Glomerular visceral epithelial cell (primary cell): ENCODE data around the gene RNF4.
"Not testable (repeated sequence)": the region's sequence is repeated elsewhere in the genome, so short reads cannot be mapped to it uniquely, and the experiment has no call there.

ENCODE experiments used
- DNase-seq: peaks from one replicate; pipeline ENCODE4 v3.0.0-alpha.2; 2016; ENCODE audit errors: extremely low spot score

Gene RNF4

GRCh38 chr4:2457481-2458295 is 11.2 kb upstream of the RNF4 start:
- no peak for DNase-seq

GRCh38 chr4:2458546-2459491 is 10.1 kb upstream of the RNF4 start:
- no peak for DNase-seq

- no peak for DNase-seq
Measured at GRCh38 chr4:2459589-2460349, 9.1 kb upstream of the RNF4 start.

GRCh38 chr4:2461246-2461960 is 7.5 kb upstream of the RNF4 start:
- DNase-seq = no peak

- DNase-seq = peak; percentile 72
Measured at GRCh38 chr4:2462218-2462991, 6.5 kb upstream of the RNF4 start.

GRCh38 chr4:2462992-2463762 is 5.7 kb upstream of the RNF4 start:
- no peak for DNase-seq

- no peak for DNase-seq
Measured at GRCh38 chr4:2465032-2465431, 3.9 kb upstream of the RNF4 start.

- not testable (repeated sequence) for DNase-seq
Measured at GRCh38 chr4:2465544-2465943, 3.4 kb upstream of the RNF4 start.

- peak; percentile 49 for DNase-seq
Measured at GRCh38 chr4:2469192-2469984, 482 bp downstream of the RNF4 start.

GRCh38 chr4:2470791-2471190 is 1.9 kb downstream of the RNF4 start:
- DNase-seq = no peak

GRCh38 chr4:2472187-2472586 is 3.3 kb downstream of the RNF4 start:
- no peak for DNase-seq

- DNase-seq = no peak
Measured at GRCh38 chr4:2478229-2478628, 9.3 kb downstream of the RNF4 start.

- DNase-seq = no peak
Measured at GRCh38 chr4:2480649-2481048, 11.7 kb downstream of the RNF4 start.

GRCh38 chr4:2482192-2482591 is 13.3 kb downstream of the RNF4 start:
- DNase-seq = no peak

- DNase-seq = peak; percentile 31
Measured at GRCh38 chr4:2482693-2483092, 13.8 kb downstream of the RNF4 start.

- no peak for DNase-seq
Measured at GRCh38 chr4:2483237-2483636, 14.3 kb downstream of the RNF4 start.

GRCh38 chr4:2484185-2484584 is 15.3 kb downstream of the RNF4 start:
- no peak for DNase-seq

GRCh38 chr4:2484993-2485392 is 16.1 kb downstream of the RNF4 start:
- no peak for DNase-seq

GRCh38 chr4:2485956-2486355 is 17.1 kb downstream of the RNF4 start:
- DNase-seq = no peak
